ENCODE results near the gene IL11RA.

DNA sequence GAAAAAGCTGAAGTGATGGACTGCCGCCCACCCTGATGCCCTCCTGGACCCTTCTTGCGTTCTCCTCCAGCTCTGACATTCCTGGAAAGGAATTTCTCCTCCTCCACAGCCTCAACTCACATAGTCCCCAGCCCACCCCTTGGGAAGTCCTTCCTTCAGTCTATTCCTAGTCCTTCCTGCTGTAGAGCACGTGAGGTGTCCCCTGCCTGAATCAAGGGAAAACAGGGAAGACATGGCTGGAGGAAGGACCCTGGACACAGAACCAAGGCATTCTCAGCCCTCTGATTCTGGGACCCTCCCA is 26.8 kb upstream of the IL11RA start:
- no peak for TF ChIP-seq ZNF274 (IDR thresholded peaks at IDR 0.05; ENCODE audit: low read depth, low read length)
- no peak for TF ChIP-seq YY1 (IDR thresholded peaks at IDR 0.05; ENCODE audit: insufficient read depth, insufficient read length)
- no peak for TF ChIP-seq SUZ12 (IDR thresholded peaks at IDR 0.05; ENCODE audit: extremely low read depth, insufficient read depth, insufficient read length)
